CD4-positive, alpha-beta T cell treated with Interleukin-10 for 1 hour (primary cell): ENCODE results near the gene DUOXA1.

Experiments used
- DNase-seq: peaks from one replicate; pipeline ENCODE4 v3.0.0-alpha.2; 2020

DUOXA1 gene

GRCh38 chr15:45129651-45130129 is at the start of gene DUOXA1, which contains the start of gene DUOX1:
TSS of gene DUOXA1 (minus strand) at chr15:45129879. CDS start at chr15:45123014, 6,865 bp downstream.
TSS of gene DUOX1 (plus strand) at chr15:45129994. CDS start at chr15:45131967, 1,973 bp downstream.
- DNase-seq, result no peak

- DNase-seq, result no peak
Measured at GRCh38 chr15:45177285-45177684, 47.6 kb upstream of the DUOXA1 start.

GRCh38 chr15:45174577-45174976 is 44.9 kb upstream of the DUOXA1 start:
- DNase-seq, result no peak

- DNase-seq, result no peak
Measured at GRCh38 chr15:45174069-45174468, 44.4 kb upstream of the DUOXA1 start.

- DNase-seq, result no peak
Measured at GRCh38 chr15:45171912-45172311, 42.2 kb upstream of the DUOXA1 start.

- no peak for DNase-seq
Measured at GRCh38 chr15:45169608-45170480, 40.2 kb upstream of the DUOXA1 start.

- DNase-seq, result no peak
Measured at GRCh38 chr15:45168751-45169551, 39.3 kb upstream of the DUOXA1 start.

- no peak for DNase-seq
Measured at GRCh38 chr15:45168286-45168685, 38.6 kb upstream of the DUOXA1 start.

- DNase-seq, result no peak
Measured at GRCh38 chr15:45167631-45168205, 38.0 kb upstream of the DUOXA1 start.

GRCh38 chr15:45166834-45167630 is 37.4 kb upstream of the DUOXA1 start:
- DNase-seq, result peak; percentile 87

- DNase-seq, result no peak
Measured at GRCh38 chr15:45165536-45165935, 35.9 kb upstream of the DUOXA1 start.

- DNase-seq, result no peak
Measured at GRCh38 chr15:45164914-45165313, 35.2 kb upstream of the DUOXA1 start.

GRCh38 chr15:45163508-45163856 is 33.8 kb upstream of the DUOXA1 start:
- DNase-seq, result no peak

- peak; percentile 69 for DNase-seq
Measured at GRCh38 chr15:45162771-45163507, 33.3 kb upstream of the DUOXA1 start.

GRCh38 chr15:45161666-45162065 is 32.0 kb upstream of the DUOXA1 start:
- no peak for DNase-seq

GRCh38 chr15:45157974-45158373 is 28.3 kb upstream of the DUOXA1 start:
- DNase-seq, result no peak

GRCh38 chr15:45156744-45157455 is 27.2 kb upstream of the DUOXA1 start:
- DNase-seq, result no peak

- DNase-seq, result no peak
Measured at GRCh38 chr15:45155739-45156138, 26.1 kb upstream of the DUOXA1 start.

GRCh38 chr15:45151998-45152828 is 22.5 kb upstream of the DUOXA1 start:
- no peak for DNase-seq

GRCh38 chr15:45150997-45151396 is 21.3 kb upstream of the DUOXA1 start:
- no peak for DNase-seq
